H1 (cell line): Measurements from ENCODE around the gene SLC48A1.

Source experiments
- HDAC6 ChIP-seq: IDR thresholded peaks from one replicate; pipeline ENCODE4 v1.7.1; 2012; ENCODE audit warnings: low read depth, mild to moderate bottlenecking, inconsistent platforms, low read length, moderate library complexity
- POLR2A ChIP-seq, 2 experiments: IDR thresholded peaks; 1 replicate in 1 of 2; 2 replicates in 1 of 2; pipeline ENCODE4 v1.6.1; 2011; ENCODE audit warnings: low read depth in 2 of 2, low read length in 2 of 2, mild to moderate bottlenecking in 2 of 2; ENCODE audit errors: control extremely low read depth in 1 of 2

DNA sequence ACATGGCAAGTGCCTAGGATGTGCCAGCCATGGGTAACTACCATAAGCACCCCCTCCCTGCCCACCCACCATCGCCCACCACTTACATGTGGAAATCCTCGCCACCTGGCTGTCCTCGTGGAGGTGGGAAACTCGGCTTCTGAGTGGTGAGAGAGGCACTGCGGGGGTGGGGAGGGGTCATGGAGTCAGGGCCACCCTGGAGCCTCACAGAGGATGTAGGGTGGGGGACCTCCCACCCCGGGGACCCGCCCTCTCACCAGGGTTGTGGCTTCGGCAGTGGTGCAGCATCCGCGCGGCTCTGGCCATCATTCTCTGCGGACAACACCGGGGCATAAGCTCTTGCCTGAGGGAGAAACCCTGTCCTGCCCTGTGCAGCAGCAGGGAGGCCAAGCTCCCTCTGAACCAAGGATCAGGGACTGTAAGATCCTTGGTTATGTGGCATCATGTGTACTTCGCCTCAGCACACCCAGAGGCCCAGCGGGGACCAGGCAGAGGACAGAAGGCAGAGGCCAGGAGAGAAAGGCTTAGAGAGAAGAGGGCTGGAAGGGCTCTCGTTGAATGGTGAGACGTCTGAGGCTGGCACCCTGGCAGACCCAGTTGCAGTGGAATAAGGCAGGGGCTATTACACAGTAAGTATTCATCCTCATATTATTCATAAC is 35.0 kb upstream of the SLC48A1 start:
- no peak for TF ChIP-seq HDAC6
- no peak for TF ChIP-seq POLR2A (IDR thresholded peaks at IDR 0.05; ENCODE audit: control extremely low read depth in 1 of 2, low read depth in 2 of 2, low read length in 2 of 2)
